Caco-2 (cell line): ENCODE data around the gene TRIM54. TPM values are rescaled to one million over a fixed set of nuclear protein-coding genes. Genes with fewer than 3 reads are reported as not detected.
A peak's percentile ranks its signal among the peaks of the same experiment; 100 is the strongest.

Source experiments
- BruUV-seq: library from RNA; stranded (reverse); fragments of 400-500 nt; replicated peaks from 2 replicates; lab custom pipeline; 2021; lab: Mats Ljungman, UMichigan
- CTCF ChIA-PET: fragments of 300-600 bp; sonication (Branson Sonifier 250); formaldehyde crosslinking; loops from one replicate; lab custom pipeline; 2022; ENCODE audit warnings: antibody characterized with exemption; lab: Charles Lee
- POLR2A ChIA-PET: fragments of 300-600 bp; sonication (Branson Sonifier 250); formaldehyde crosslinking; loops from one replicate; lab custom pipeline; 2022; ENCODE audit warnings: antibody characterized with exemption; lab: Charles Lee
- DNase-seq, 2 experiments: peaks; one replicate each; pipeline versions ENCODE4 v3.0.0 to v3.0.0-alpha.2; 2020 to 2022
- H3K27me3 ChIP-seq: replicated peaks from 2 replicates; pipeline ENCODE4 v1.6.0; 2011; ENCODE audit warnings: low read length; ENCODE audit not compliant: control insufficient read depth, insufficient read depth
- H3K36me3 ChIP-seq: 2 replicates; pipeline ENCODE4 v1.5.1; 2011; ENCODE audit warnings: low read length; ENCODE audit not compliant: control insufficient read depth, insufficient read depth
- H3K4me1 ChIP-seq: fragments of 250-450 bp; sonication (Bioruptor Pico); 2 replicates; pipeline ENCODE4 v1.5.1; 2020; ENCODE audit warnings: mild to moderate bottlenecking
- H3K4me3 ChIP-seq: 2 replicates; pipeline ENCODE4 v1.5.1; 2011; ENCODE audit warnings: low read depth, mild to moderate bottlenecking, control low read depth, low read length
- H3K9me3 ChIP-seq: fragments of 250-450 bp; sonication (Bioruptor Pico); 2 replicates; pipeline ENCODE4 v1.5.1; 2020; ENCODE audit warnings: mild to moderate bottlenecking, moderate library complexity
- H3K27ac Mint-ChIP-seq: one replicate; pipeline ENCODE4 v1.8.0; 2022; ENCODE audit warnings: mixed read lengths; ENCODE audit not compliant: unreplicated experiment
- H3K27me3 Mint-ChIP-seq: one replicate; pipeline ENCODE4 v1.8.0; 2022; ENCODE audit warnings: mixed read lengths; ENCODE audit not compliant: insufficient read depth, unreplicated experiment
- H3K36me3 Mint-ChIP-seq: one replicate; pipeline ENCODE4 v1.8.0; 2022; ENCODE audit warnings: mild to moderate bottlenecking, mixed read lengths; ENCODE audit not compliant: insufficient read depth, unreplicated experiment
- H3K4me1 Mint-ChIP-seq: one replicate; pipeline ENCODE4 v1.8.0; 2022; ENCODE audit warnings: low read depth, mixed read lengths; ENCODE audit not compliant: unreplicated experiment
- H3K4me3 Mint-ChIP-seq: one replicate; pipeline ENCODE4 v1.8.0; 2022; ENCODE audit warnings: mild to moderate bottlenecking, moderate library complexity, mixed read lengths; ENCODE audit not compliant: unreplicated experiment
- H3K9me3 Mint-ChIP-seq: one replicate; pipeline ENCODE4 v1.8.0; 2022; ENCODE audit warnings: mixed read lengths; ENCODE audit not compliant: unreplicated experiment
- CTCF ChIP-seq, 2 experiments: fragments of 200-600 bp in 1 of 2; IDR thresholded peaks; 1 replicate in 1 of 2; 2 replicates in 1 of 2; pipeline versions ENCODE4 v1.5.1 to v1.8.0; 2011 to 2022; ENCODE audit warnings: antibody characterized with exemption in 1 of 2, control low read depth in 1 of 2, inconsistent platforms in 1 of 2, low read depth in 1 of 2, low read length in 1 of 2, mild to moderate bottlenecking in 1 of 2, moderate library complexity in 1 of 2; ENCODE audit not compliant: insufficient read depth in 1 of 2, severe bottlenecking in 1 of 2, unreplicated experiment in 1 of 2
- intact Hi-C: fragments of 100-400 bp; cut with micrococcal nuclease; formaldehyde crosslinking; loops from one replicate; pipeline ENCODE4 v1.10.0; 2022; ENCODE audit not compliant: unreplicated experiment
- total RNA-seq: library from RNA; stranded (reverse); gene quantifications from 2 replicates; pipeline ENCODE4 v1.2.3, GENCODE V29; 2022

Gene TRIM54
- total RNA-seq, 1 experiment from 2014 or later: 0.25 TPM

DNA sequence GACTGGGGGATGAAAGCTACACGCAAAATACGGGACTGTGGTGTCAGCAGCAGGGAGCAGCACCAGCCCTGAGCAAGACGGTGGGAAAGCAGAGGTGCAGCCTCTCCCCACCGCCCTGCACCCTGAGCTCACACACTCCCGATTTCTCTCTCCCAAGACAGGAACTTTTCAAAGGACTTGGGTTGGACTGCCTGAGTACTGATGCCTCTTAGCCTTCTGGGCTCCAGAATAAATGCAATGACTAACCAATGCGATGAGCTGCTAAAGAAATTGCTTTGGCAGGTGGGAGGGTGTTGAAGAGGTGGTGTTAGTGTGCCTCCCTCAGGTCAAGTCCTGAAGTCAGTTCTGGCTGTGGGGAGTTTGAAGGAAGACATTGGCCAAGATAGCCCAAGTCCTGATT lies 9.6 kb downstream of the TRIM54 start:
- TF ChIP-seq CTCF (IDR thresholded peaks at IDR 0.05; ENCODE audit: insufficient read depth in 1 of 2, low read depth in 1 of 2, low read length in 1 of 2, severe bottlenecking in 1 of 2, unreplicated experiment in 1 of 2): peak in 1 of 2 experiments; percentile 19
- Histone ChIP-seq H3K9me3 (no peaks in the 10 kb centered on the region), H3K36me3 (no peaks in the 10 kb centered on the region), H3K27me3 (no peaks in the 10 kb centered on the region), H3K4me3 (no peak overlapping the region), H3K4me1 (peaks cover 61% of the 10 kb centered on the region)
- BruUV-seq: no TSS peak
- ChIA-PET POLR2A (no interaction called here), CTCF (interaction anchor here (0.9 to 3.3 kb wide), 11 partner anchors 9 to 330 kb away, joined by 3 to 41 read pairs (median 5); partner anchors contain the start of genes CGREF1, MPV17, SLC30A3 and TRIM54)
- Mint-ChIP-seq H3K9me3 (no peaks in the 10 kb centered on the region), H3K36me3 (peaks cover 12% of the 10 kb centered on the region), H3K27me3 (no peaks in the 10 kb centered on the region), H3K4me1 (peaks cover 42% of the 10 kb centered on the region), H3K27ac (peak overlapping the region; percentile 47), H3K4me3 (peak overlapping the region; percentile 17)
- intact Hi-C loops: no loop called here
- DNase-seq: peak in 1 of 2 experiments; percentile 42

- no peak overlapping the region for H3K27ac Mint-ChIP-seq
- no peak overlapping the region for H3K4me3 Mint-ChIP-seq
- no peak for DNase-seq
- H3K36me3 Mint-ChIP-seq: peaks cover 12% of the 10 kb centered on the region
- POLR2A ChIA-PET: interaction anchor here (0.6 kb wide), 1 partner anchor 28 kb away, joined by 4 read pairs; no protein-coding TSS in a partner anchor
- no peaks in the 10 kb centered on the region for H3K36me3 ChIP-seq
- H3K4me1 ChIP-seq: peaks cover 67% of the 10 kb centered on the region
- no peaks in the 10 kb centered on the region for H3K9me3 ChIP-seq
- TF ChIP-seq CTCF (IDR thresholded peaks at IDR 0.05; ENCODE audit: insufficient read depth in 1 of 2, low read depth in 1 of 2, low read length in 1 of 2, severe bottlenecking in 1 of 2, unreplicated experiment in 1 of 2): no peak
- H3K4me3 ChIP-seq: no peak overlapping the region
- no peaks in the 10 kb centered on the region for H3K27me3 ChIP-seq
- CTCF ChIA-PET: no interaction called here
- H3K9me3 Mint-ChIP-seq: no peaks in the 10 kb centered on the region
- BruUV-seq: no TSS peak
- peaks cover 49% of the 10 kb centered on the region for H3K4me1 Mint-ChIP-seq
- intact Hi-C loops: no loop called here
- no peaks in the 10 kb centered on the region for H3K27me3 Mint-ChIP-seq
These were observed 12.7 kb downstream of the TRIM54 start for GRCh38 chr2:27294928-27295327.

DNA sequence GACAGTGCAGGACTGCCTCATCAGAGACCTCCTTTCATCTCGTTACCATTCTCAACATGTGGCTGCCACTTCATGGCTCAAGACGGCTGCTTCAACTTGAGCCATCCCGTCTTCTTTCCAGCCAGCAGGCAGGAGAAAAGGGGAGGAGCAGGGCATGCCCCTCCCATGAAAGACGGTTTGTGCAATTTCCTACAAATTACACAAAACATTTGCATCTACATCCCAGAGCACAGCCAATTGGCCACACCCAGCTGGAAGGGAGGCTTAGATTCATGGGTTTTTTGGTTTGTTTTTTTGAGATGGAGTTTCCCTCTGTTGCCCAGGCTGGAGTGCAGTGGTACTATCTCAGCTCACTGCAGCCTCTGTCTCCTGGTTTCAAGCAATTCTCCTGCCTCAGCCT lies 14.3 kb downstream of the TRIM54 start:
- peaks cover 58% of the 10 kb centered on the region for H3K4me1 ChIP-seq
- CTCF ChIA-PET: interaction anchor here (0.5 to 2.2 kb wide), 2 partner anchors 17 to 57 kb away, joined by 5 to 8 read pairs; no protein-coding TSS in a partner anchor

More for the DNA sequence above, 14.3 kb downstream of the TRIM54 start:
- H3K4me3 Mint-ChIP-seq: no peak overlapping the region
- POLR2A ChIA-PET: no interaction called here
- H3K27ac Mint-ChIP-seq: no peak overlapping the region
- Histone ChIP-seq H3K9me3 (no peaks in the 10 kb centered on the region), H3K27me3 (no peaks in the 10 kb centered on the region), H3K36me3 (no peaks in the 10 kb centered on the region), H3K4me3 (no peak overlapping the region)
- no peaks in the 10 kb centered on the region for H3K9me3 Mint-ChIP-seq
- H3K36me3 Mint-ChIP-seq: peaks cover 12% of the 10 kb centered on the region
- no peaks in the 10 kb centered on the region for H3K27me3 Mint-ChIP-seq
- DNase-seq: no peak
- no TSS peak for BruUV-seq
- intact Hi-C loops: no loop called here
- TF ChIP-seq CTCF (IDR thresholded peaks at IDR 0.05; ENCODE audit: insufficient read depth in 1 of 2, low read depth in 1 of 2, low read length in 1 of 2, severe bottlenecking in 1 of 2, unreplicated experiment in 1 of 2): no peak
- peaks cover 47% of the 10 kb centered on the region for H3K4me1 Mint-ChIP-seq
